Measurements from ENCODE around the gene VPS9D1.
"Not testable (repeated sequence)": the region's sequence is repeated elsewhere in the genome, so short reads cannot be mapped to it uniquely, and the experiment has no call there.

DNA sequence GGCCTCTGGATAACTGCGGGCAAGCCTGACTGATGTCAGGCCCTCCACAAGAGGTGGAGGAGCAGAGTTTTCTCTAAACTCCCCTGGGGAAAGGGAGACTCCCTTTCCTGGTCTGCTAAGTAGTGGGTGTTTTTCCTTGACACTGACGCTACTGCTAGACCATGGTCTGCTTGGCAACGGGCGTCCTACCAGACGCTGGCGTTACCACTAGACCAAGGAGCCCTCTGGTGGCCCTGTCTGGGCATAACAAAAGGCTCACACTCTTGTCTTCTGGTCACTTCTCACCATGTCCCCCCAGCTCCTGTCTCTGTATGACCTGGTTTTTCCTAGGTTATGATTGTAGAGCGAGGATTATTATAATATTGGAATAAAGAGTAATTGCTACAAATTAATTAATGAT is 53.7 kb downstream of the VPS9D1 start:
- TF ChIP-seq EP300 (IDR thresholded peaks at IDR 0.05; ENCODE audit: borderline replicate concordance); TAF1 (IDR thresholded peaks at IDR 0.05; ENCODE audit: low read depth): not testable (repeated sequence)

Data from Ishikawa (cell line).